PC-3 (cell line): Measurements from ENCODE around the gene DUS1L. TPM values are rescaled to one million over a fixed set of nuclear protein-coding genes. Genes with fewer than 3 reads are reported as not detected.

Experiments used
- ATAC-seq: fragments of 200-7000 bp; cut with Tn5 transposase; 2 replicates; pipeline ENCODE4 v1.9.1; 2020; ENCODE audit warnings: mild to moderate bottlenecking, moderate library complexity
- BruUV-seq: library from RNA; stranded (reverse); fragments of 400-500 nt; replicated peaks from 2 replicates; lab custom pipeline; 2021; lab: Mats Ljungman, UMichigan
- CTCF ChIA-PET: fragments of 300-600 bp; sonication (Branson Sonifier 250); formaldehyde crosslinking; loops from one replicate; lab custom pipeline; 2022; ENCODE audit warnings: antibody characterized with exemption; lab: Charles Lee
- POLR2A ChIA-PET: fragments of 300-600 bp; sonication (Branson Sonifier 250); formaldehyde crosslinking; loops from one replicate; lab custom pipeline; 2022; ENCODE audit warnings: antibody characterized with exemption; ENCODE audit not compliant: unreplicated experiment; lab: Charles Lee
- DNase-seq: peaks from one replicate; pipeline ENCODE4 v3.0.0-alpha.2; 2015
- H2AFZ ChIP-seq: fragments of 300-600 bp; sonication (generic); 2 replicates; pipeline ENCODE4 v1.6.0; 2016; ENCODE audit warnings: antibody characterized with exemption, low read length
- H3F3A ChIP-seq: fragments of 300-600 bp; sonication (generic); one replicate; pipeline ENCODE4 v1.6.0; 2017; ENCODE audit warnings: antibody characterized with exemption, low read length, control low read depth, mild to moderate bottlenecking; ENCODE audit not compliant: unreplicated experiment
- H3K27ac ChIP-seq: fragments of 300-600 bp; sonication (generic); 2 replicates; pipeline ENCODE4 v1.5.1; 2016; ENCODE audit warnings: mild to moderate bottlenecking, low read length
- H3K27me3 ChIP-seq: fragments of 300-600 bp; sonication (generic); 2 replicates; pipeline ENCODE4 v1.6.1; 2016; ENCODE audit warnings: low read length, mixed read lengths
- H3K36me3 ChIP-seq: fragments of 300-600 bp; sonication (generic); 2 replicates; pipeline ENCODE4 v1.6.1; 2016; ENCODE audit warnings: low read depth, mixed run types, low read length, mixed read lengths
- H3K4me1 ChIP-seq: fragments of 300-600 bp; sonication (generic); 2 replicates; pipeline ENCODE4 v1.5.1; 2016; ENCODE audit warnings: low read length; ENCODE audit not compliant: insufficient read depth
- H3K4me2 ChIP-seq: fragments of 300-600 bp; sonication (generic); 2 replicates; pipeline ENCODE4 v1.6.0; 2016; ENCODE audit warnings: low read length
- H3K4me3 ChIP-seq: fragments of 300-600 bp; sonication (generic); 2 replicates; pipeline ENCODE4 v1.5.1; 2016; ENCODE audit warnings: mild to moderate bottlenecking, low read length, mixed read lengths
- H3K79me2 ChIP-seq: fragments of 300-600 bp; sonication (generic); 2 replicates; pipeline ENCODE4 v1.6.1; 2017; ENCODE audit warnings: low read length, mixed read lengths
- H3K9ac ChIP-seq: fragments of 300-600 bp; sonication (generic); 2 replicates; pipeline ENCODE4 v1.6.0; 2016; ENCODE audit warnings: mild to moderate bottlenecking, low read length
- H3K9me2 ChIP-seq: fragments of 300-600 bp; sonication (generic); replicated peaks from 2 replicates; pipeline ENCODE4 v1.6.1; 2016; ENCODE audit warnings: mixed run types, low read length, mixed read lengths
- H3K9me3 ChIP-seq: fragments of 300-600 bp; sonication (generic); 2 replicates; pipeline ENCODE4 v1.6.1; 2016; ENCODE audit warnings: low read length, mixed read lengths
- H4K20me1 ChIP-seq: fragments of 300-600 bp; sonication (generic); 2 replicates; pipeline ENCODE4 v1.6.1; 2016; ENCODE audit warnings: low read length, mixed read lengths
- EZH2 ChIP-seq: fragments of 300-600 bp; sonication (generic); IDR thresholded peaks from one replicate; pipeline ENCODE4 v1.6.1; 2017; ENCODE audit warnings: antibody characterized with exemption, mild to moderate bottlenecking, low read length; ENCODE audit not compliant: unreplicated experiment
- EZH2phosphoT487 ChIP-seq: fragments of 300-600 bp; sonication (generic); IDR thresholded peaks from 2 replicates; pipeline ENCODE4 v1.6.1; 2018; ENCODE audit warnings: mild to moderate bottlenecking, antibody characterized with exemption, low read length, borderline replicate concordance
- intact Hi-C: fragments of 100-400 bp; cut with micrococcal nuclease; formaldehyde crosslinking; loops from 2 replicates; pipeline ENCODE4 v1.9.0; 2023
- total RNA-seq: library from RNA; depleted of rRNA; stranded (reverse); fragments of >200 nt; gene quantifications from 2 replicates; pipeline ENCODE4 v1.2.3, GENCODE V29; 2014
- TF ChIP-seq, protein P1 (sequence below): fragments of 300-600 bp; sonication (generic); conservative IDR thresholded peaks from 2 replicates; pipeline ENCODE4 v1.5.1; 2017; ENCODE audit warnings: antibody characterized with exemption, low read depth, mild to moderate bottlenecking, low read length

DUS1L gene
- total RNA-seq, 1 experiment from 2014 or later = 205 TPM

DNA sequence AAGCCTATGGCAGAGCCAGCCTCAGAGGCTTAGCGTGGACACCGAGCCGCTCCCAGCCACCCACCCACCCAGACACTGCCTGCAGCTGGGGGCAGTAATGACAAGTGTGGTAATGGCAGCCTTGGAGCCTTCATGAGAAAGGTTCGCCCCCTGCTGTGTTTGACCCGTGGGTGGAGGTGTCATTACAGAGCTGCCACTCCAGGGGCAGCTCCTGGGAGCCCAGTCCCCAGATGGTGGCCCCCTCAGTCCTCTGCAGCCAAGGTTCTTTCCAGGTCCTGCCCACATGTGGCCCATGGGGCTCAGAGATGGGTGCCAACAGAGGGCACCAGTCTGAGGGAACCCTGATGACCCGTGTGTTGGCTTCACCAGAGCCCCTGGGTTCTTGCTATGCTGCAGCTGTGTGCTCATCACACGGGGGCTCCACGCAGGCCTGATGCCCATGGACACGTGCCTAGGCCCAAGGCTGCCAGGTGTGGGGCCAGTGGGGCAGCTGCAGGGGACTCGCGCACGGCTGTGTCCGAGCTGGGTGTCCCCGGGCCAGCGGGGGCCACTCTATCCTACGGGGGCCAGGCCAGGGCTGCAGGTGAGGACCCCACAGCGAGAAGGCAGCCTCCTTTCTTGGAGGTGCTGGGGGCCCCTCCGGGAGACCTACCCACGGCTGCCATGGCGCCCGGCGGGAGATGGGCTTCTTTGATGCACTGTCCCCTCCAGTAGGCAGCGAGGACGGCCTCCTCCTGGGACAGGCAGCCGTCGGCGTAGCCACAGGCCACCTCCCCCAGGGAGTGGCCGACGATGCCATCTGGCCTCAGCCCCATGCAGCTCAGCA lies 24.3 kb upstream of the DUS1L start:
- Histone ChIP-seq H3K9ac (no peak overlapping the region), H3F3A (no peaks in the 10 kb centered on the region), H3K9me2 (no peaks in the 10 kb centered on the region), H3K27me3 (no peaks in the 10 kb centered on the region), H2AFZ (no peak overlapping the region), H3K36me3 (peaks cover 77% of the 10 kb centered on the region), H3K4me2 (no peak overlapping the region), H3K9me3 (no peaks in the 10 kb centered on the region), H3K27ac (no peak overlapping the region), H3K4me1 (no peaks in the 10 kb centered on the region), H3K79me2 (peaks cover 8% of the 10 kb centered on the region), H3K4me3 (no peak overlapping the region), H4K20me1 (peaks cover 11% of the 10 kb centered on the region; the same call in 1 of the 2 replicates)
- ATAC-seq = no peak
- intact Hi-C loops = no loop called here
- no peak for DNase-seq
- ChIA-PET POLR2A (no interaction called here), CTCF (no interaction called here)
- no peak for TF ChIP-seq EZH2
- TF ChIP-seq EZH2phosphoT487 = no peak
- TF ChIP-seq, protein P1, sequence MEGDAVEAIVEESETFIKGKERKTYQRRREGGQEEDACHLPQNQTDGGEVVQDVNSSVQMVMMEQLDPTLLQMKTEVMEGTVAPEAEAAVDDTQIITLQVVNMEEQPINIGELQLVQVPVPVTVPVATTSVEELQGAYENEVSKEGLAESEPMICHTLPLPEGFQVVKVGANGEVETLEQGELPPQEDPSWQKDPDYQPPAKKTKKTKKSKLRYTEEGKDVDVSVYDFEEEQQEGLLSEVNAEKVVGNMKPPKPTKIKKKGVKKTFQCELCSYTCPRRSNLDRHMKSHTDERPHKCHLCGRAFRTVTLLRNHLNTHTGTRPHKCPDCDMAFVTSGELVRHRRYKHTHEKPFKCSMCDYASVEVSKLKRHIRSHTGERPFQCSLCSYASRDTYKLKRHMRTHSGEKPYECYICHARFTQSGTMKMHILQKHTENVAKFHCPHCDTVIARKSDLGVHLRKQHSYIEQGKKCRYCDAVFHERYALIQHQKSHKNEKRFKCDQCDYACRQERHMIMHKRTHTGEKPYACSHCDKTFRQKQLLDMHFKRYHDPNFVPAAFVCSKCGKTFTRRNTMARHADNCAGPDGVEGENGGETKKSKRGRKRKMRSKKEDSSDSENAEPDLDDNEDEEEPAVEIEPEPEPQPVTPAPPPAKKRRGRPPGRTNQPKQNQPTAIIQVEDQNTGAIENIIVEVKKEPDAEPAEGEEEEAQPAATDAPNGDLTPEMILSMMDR = no peak
- BruUV-seq = no TSS peak

DNA sequence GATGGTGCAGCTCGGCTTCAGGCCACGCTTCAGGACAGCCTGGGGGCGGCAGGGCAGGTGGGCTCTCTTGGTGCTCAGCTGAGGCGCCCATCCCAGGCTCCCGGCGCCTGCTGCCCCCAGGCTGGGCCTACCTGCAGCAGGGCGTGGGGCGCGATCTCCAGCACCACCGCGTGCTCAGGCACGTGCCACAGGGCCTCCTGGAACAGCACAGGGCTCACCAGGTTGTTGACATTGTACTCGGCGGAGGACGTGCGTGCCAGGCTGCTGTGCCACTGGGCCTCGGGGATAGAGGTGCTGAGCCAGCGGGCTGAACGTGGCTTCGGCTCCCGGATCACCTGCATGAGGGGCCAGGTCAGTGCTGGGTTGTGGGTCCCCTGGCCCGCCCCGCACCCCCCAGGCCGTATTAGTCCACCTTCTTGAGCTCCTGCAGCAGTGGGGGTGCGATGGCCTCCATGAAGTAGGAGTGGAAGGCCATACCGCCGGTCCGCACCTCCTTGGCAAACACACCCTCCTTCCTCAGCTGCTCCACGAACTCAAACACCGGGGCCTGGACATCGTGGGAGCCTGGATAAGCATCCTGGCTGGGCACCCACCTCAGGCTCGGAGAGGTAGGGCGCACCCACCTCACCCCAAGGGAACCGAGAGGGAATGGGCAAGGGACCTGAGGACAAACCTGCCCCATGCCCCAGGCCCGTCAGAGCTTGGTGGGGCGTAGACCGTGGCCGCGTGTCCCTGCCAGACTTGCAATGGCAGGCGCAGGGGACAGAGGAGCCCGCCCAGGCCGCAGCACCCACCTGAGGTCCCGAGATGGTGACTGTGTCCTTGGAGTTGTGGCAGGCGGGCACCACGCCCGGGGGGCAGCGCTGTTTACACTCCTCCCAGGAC lies 23.5 kb upstream of the DUS1L start:
- Histone ChIP-seq H3K4me3 (no peak overlapping the region), H3K9me2 (no peaks in the 10 kb centered on the region), H3K36me3 (peaks cover 78% of the 10 kb centered on the region), H3F3A (no peaks in the 10 kb centered on the region), H3K9me3 (no peaks in the 10 kb centered on the region), H2AFZ (no peak overlapping the region), H3K79me2 (peaks cover 4% of the 10 kb centered on the region; the same call in 1 of the 2 replicates), H3K9ac (no peak overlapping the region), H3K4me1 (no peaks in the 10 kb centered on the region), H3K27me3 (no peaks in the 10 kb centered on the region), H3K27ac (no peak overlapping the region), H3K4me2 (no peak overlapping the region), H4K20me1 (peaks cover 8% of the 10 kb centered on the region; the same call in 1 of the 2 replicates)
- BruUV-seq = no TSS peak
- ATAC-seq (no peak), DNase-seq (no peak)
- intact Hi-C loops = no loop called here
- ChIA-PET POLR2A (no interaction called here), CTCF (no interaction called here)
- no peak for TF ChIP-seq EZH2
- TF ChIP-seq, protein P1 = no peak
- TF ChIP-seq EZH2phosphoT487 = no peak
